Tongue (tissue), 2 donors: ENCODE data around the gene PTPRQ. TPM values are rescaled to one million over a fixed set of nuclear protein-coding genes. Genes with fewer than 3 reads are reported as not detected.
"Not testable (repeated sequence)": the region's sequence is repeated elsewhere in the genome, so short reads cannot be mapped to it uniquely, and the experiment has no call there.

Experiments used
- DNase-seq: peaks from one replicate; pipeline ENCODE4 v3.0.0-alpha.2; 2015
- total RNA-seq: library from RNA; depleted of rRNA; stranded (reverse); fragments of >200 nt; gene quantifications from one replicate; pipeline ENCODE4 v1.2.3, GENCODE V29; 2014

The PTPRQ gene, protein sequence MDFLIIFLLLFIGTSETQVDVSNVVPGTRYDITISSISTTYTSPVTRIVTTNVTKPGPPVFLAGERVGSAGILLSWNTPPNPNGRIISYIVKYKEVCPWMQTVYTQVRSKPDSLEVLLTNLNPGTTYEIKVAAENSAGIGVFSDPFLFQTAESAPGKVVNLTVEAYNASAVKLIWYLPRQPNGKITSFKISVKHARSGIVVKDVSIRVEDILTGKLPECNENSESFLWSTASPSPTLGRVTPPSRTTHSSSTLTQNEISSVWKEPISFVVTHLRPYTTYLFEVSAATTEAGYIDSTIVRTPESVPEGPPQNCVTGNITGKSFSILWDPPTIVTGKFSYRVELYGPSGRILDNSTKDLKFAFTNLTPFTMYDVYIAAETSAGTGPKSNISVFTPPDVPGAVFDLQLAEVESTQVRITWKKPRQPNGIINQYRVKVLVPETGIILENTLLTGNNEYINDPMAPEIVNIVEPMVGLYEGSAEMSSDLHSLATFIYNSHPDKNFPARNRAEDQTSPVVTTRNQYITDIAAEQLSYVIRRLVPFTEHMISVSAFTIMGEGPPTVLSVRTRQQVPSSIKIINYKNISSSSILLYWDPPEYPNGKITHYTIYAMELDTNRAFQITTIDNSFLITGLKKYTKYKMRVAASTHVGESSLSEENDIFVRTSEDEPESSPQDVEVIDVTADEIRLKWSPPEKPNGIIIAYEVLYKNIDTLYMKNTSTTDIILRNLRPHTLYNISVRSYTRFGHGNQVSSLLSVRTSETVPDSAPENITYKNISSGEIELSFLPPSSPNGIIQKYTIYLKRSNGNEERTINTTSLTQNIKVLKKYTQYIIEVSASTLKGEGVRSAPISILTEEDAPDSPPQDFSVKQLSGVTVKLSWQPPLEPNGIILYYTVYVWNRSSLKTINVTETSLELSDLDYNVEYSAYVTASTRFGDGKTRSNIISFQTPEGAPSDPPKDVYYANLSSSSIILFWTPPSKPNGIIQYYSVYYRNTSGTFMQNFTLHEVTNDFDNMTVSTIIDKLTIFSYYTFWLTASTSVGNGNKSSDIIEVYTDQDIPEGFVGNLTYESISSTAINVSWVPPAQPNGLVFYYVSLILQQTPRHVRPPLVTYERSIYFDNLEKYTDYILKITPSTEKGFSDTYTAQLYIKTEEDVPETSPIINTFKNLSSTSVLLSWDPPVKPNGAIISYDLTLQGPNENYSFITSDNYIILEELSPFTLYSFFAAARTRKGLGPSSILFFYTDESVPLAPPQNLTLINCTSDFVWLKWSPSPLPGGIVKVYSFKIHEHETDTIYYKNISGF (N-terminal part only)
- total RNA-seq, result 0.21 TPM

DNA sequence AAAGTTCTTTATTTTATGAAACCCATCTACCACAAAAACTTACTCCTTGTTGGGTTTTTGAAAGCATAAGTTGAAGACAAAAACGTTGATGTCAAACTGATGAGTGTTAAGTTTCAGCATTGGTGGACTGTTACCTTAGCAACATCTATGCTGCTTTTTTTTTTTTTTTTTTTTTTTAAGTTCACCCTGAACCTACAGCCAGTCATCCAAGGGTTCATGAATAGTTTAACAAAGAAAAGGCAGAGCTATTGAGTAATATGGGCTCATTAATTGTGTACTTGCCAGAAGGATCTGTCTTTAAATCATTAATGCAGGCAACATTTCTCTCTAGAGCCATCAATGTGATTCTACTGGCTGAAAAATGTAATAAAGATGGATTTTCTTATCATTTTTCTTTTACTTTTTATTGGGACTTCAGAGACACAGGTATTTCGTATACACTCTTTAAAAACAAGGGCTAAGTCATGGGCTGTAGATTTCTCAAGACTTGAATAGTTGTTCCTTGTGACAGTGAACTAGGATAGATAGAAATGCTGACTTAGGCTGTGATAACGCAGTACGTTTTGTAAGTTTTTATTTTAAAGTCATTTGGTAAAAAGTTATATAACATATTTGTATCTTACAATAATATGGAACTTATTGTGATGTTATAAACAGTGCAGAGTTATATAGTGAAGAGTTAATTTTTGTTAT, at the start of gene PTPRQ:
TSS of gene PTPRQ (plus strand) at position 262 of the 693 bp plus-strand sequence. CDS start at position 373, 111 bp downstream.
- no peak for DNase-seq

DNA sequence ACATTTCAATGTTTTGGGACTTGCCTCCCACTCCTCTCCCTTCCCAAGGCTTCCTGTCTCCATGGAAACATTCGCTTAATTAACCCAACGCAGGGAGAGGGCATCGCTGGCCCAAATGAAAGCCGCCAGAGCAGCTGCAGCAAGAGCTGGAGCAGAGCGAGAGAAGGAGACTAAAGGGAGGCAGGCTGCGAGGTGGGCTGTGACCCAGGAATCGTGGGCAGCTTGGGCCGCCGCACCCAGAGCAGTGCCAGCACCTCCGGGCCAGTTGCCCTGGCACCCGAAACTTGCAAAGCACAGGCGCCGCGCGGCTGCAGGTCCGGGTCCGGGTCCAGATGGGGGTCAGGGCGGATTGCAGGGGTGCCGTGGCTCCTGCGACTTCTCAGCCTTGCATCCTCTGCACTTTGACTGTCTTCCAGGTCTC, 43.5 kb upstream of the PTPRQ start:
- no peak for DNase-seq

DNA sequence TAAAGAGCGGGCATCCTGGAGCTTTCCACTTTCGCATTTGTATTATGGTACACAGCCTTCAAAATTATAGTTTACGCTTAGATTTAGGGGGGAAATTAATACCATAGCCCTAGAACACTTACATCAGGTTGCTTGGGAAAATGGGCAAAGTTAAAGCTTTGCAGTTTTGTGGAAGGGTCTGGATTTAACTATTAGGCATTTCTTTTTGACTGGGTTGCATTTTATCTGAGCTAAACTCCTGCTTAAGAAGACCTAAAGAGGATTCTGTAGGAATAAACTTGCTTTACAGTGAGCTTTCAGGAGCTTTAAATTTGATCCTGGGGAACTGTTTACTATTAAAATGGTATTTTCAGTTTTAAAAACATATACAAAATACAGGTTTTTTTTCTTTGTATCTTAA, 42.8 kb upstream of the PTPRQ start:
- DNase-seq, result no peak

DNA sequence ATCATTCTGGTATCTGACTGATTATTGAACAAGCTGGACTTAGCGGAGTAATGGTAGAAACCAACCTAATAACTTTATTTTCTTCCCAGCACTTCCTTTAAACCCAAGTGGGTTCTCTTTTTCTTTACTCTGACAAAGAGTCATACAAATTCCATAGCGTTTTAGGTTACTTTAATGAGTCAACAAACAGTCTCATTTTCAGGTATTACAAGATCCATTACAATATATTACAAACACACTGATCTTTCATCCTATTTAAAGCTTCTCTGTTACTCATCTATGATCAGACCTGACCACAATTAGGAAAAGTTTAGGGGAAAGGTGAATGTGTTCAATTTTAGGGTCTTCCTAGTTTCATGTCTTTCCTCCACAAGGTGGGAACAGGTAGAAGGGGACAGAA, 39.4 kb upstream of the PTPRQ start:
- DNase-seq, result no peak

GRCh38 chr12:80406253-80406652, 37.8 kb upstream of the PTPRQ start:
- DNase-seq, result no peak

DNA sequence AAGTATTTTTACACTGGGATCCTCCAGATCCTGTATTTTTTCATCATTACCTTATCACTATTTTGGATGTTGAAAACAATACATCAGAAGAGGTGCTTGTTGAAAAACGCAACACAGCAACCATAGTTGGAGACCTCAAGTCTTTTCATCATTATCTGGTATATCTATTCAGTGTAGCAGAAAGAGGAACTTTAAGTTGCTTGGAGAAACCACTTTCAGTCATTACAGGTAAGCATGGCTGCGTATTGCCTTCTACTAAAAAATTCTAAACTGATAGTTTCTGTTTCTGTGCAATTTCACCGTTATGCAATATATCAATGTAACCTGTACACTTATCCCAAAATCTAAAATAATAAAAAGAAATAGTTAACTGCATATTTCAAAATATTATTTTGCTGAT, 32.2 kb upstream of the PTPRQ start:
- DNase-seq, result no peak

GRCh38 chr12:80412343-80412953, 31.6 kb upstream of the PTPRQ start:
- peak; percentile 81 for DNase-seq

- no peak for DNase-seq
These were observed 30.6 kb upstream of the PTPRQ start for GRCh38 chr12:80413462-80413861.

- DNase-seq, result no peak
These were observed 28.6 kb upstream of the PTPRQ start for GRCh38 chr12:80415466-80415865.

DNA sequence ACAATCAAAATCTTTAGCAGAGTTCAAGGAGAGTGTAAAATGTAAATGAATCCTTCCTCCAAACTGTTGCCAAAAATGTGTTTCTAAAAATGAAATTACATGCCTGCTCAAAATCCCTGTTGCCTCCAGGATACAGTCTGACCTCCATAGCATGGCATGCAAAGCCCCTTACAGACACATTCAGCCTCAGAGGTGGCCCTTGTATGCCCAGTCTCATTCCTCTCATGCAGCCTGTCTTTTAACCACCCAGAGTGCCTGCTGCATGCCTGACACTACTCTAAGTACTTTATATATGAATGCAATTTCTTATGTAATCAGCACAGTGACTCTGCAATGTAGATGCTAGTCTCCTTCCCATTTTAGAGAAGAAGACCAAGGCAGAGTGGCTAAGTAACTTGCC, 24.4 kb upstream of the PTPRQ start:
- DNase-seq, result peak; percentile 64

DNA sequence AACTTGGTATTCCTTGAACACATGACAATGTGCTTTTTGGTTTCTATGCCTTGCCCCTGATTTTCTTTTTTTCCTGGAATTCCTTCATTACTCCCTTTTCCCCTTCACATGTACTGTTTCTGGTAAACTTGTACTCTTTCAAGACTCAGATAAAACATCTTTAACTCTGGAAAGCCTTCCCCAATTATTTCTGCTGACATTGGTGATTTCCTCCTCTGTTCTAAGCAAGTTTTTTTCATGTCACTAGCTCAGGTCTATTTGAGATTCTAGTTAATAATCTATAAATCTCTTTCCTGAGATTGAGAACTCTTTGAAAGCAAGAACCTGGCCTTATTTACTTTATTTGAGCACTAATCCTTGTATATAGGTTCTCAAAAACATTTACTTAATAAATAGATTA, 24.0 kb upstream of the PTPRQ start:
- no peak for DNase-seq

DNA sequence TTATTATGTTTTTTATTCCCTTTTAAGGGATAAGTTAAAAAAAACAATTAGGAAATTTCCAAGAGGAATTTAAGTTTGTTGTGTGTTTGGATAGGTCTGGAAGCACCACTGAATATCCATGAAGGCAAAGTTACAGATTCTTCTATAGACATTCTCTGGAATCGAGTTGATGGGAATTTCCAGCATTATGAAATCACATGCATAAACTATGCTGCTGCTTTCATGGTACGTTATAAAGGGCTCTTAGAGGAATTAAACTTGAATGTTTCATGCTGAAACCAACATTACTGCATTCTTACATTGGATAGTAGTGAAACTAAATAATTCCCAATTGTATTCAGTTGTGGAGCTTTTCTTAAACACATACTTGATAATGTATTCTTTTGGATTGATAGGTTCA, 21.5 kb upstream of the PTPRQ start:
- DNase-seq, result peak; percentile 66

DNA sequence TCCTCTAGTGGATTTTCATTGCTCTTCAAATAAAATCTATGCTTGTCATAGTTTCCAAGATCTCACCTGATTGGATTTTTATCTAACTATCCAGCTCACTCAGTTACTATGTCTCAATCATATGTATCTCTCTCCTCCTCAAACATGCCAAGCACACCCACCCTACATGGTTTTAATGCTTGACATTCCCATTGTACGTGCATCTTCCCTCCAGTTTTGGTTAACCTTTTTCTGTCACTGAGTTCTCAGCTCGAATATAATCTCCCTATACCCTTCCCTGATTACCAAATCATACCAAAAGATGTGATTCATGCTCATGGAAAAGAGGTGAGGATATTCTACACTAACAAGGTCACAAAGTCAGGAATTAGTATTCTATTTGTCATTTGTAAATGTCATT, 12.0 kb upstream of the PTPRQ start:
- DNase-seq, result no peak

GRCh38 chr12:80441921-80442320, 2.1 kb upstream of the PTPRQ start:
- no peak for DNase-seq

DNA sequence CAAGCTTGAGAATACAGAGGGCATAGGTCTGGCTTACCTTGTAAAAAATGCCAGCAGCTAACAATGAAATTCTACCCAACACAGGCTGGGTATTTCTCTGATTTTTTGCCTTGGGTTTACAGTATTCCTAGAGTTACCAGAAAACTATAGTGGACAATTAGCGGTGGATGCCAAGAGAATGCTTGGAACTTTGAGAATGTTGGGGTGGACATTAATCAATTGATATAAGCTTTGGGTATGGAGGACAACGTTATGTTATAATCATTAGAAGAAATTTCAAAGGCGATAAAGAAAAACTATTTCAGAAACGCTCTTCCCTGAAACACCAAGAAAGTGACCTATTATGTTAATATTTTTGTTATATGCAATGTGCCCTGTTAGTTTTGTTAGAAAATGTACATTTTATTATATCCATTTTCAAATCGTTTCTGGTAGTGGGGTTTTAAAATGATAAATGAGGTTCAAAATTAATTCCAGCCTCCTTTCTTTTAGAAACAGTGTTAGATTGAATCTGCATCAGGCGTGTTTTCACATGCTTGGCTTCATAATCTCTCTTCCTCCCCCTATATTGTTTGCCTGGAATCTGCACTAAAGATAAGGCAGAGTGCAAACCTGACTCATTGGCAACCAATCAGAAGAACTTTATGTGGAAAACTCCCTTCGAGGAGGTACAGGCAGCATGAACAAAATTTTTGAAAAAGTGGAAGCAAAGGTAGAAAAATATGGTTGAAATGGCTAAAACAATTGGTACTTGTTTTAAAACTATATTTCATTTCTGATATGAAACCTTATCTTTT, 1.4 kb upstream of the PTPRQ start:
- no peak for DNase-seq

GRCh38 chr12:80445083-80445793, 1.2 kb downstream of the PTPRQ start:
- DNase-seq, result no peak

DNA sequence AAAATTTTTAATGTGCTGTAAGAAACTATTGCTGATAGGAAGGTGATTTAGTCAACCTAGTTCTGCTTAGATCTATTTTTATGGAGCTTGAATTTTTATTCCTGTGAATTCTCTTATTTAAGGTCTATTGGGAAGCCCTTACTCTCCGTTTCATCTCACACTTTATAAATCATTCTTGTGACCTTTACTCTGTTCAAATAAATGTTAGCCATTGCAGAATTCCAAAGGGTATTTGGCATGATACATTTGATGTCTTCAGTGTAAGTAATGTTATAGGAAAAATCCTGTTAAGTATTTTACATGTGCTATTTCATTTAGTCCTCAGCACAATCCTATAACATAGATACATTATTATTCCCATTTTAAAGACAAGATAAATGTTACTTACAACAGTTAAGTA, 12.5 kb downstream of the PTPRQ start:
- no peak for DNase-seq

GRCh38 chr12:80460972-80461371, 16.9 kb downstream of the PTPRQ start:
- no peak for DNase-seq

GRCh38 chr12:80461851-80462250, 17.8 kb downstream of the PTPRQ start:
- not testable (repeated sequence) for DNase-seq

DNA sequence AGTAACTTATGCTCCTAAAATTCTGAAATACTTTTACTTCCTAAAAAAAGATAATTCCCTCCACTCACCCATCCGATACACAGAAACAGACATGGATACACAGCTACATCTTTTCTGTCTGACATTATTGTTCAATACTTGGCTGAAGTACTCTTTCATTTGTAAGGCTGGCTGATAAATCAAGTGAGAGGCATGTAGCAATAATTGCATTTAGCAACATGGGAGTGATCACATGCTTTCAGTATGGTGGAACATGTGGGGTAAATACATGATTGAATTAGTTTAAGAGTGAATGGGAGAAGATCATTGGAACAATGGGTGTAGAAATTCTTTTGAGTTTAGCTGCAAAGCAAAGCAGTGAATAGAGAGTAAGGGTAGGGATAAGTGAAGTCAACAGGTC, 25.6 kb downstream of the PTPRQ start:
- no peak for DNase-seq
